OCI-LY7 (cell line): ENCODE results near the gene STAG3. TPM values are rescaled to one million over a fixed set of nuclear protein-coding genes. Genes with fewer than 3 reads are reported as not detected.
"Not testable (repeated sequence)": the region's sequence is repeated elsewhere in the genome, so short reads cannot be mapped to it uniquely, and the experiment has no call there.

Experiments
- BruUV-seq: library from RNA; stranded (reverse); fragments of 400-500 nt; replicated peaks from 2 replicates; lab custom pipeline; 2021; lab: Mats Ljungman, UMichigan
- CTCF ChIA-PET: fragments of 300-600 bp; sonication (Branson Sonifier 250); formaldehyde crosslinking; loops from one replicate; lab custom pipeline; 2022; ENCODE audit warnings: antibody characterized with exemption; ENCODE audit not compliant: unreplicated experiment; lab: Charles Lee
- POLR2A ChIA-PET: fragments of 300-600 bp; sonication (Branson Sonifier 250); formaldehyde crosslinking; loops from one replicate; lab custom pipeline; 2022; ENCODE audit warnings: antibody characterized with exemption; lab: Charles Lee
- DNase-seq: peaks from one replicate; pipeline ENCODE4 v3.0.0-alpha.2; 2015; ENCODE audit warnings: low spot score
- H2AFZ ChIP-seq: fragments of 200-600 bp; sonication (generic), shearing (Covaris generic); 2 replicates; pipeline ENCODE4 v1.6.1; 2014; ENCODE audit warnings: mild to moderate bottlenecking, antibody characterized with exemption, low read length, moderate library complexity
- H3K27ac ChIP-seq: fragments of 200-600 bp; sonication (generic); 2 replicates; pipeline ENCODE4 v1.5.1; 2014; ENCODE audit warnings: mixed run types, low read depth, mild to moderate bottlenecking, moderate library complexity, low read length, inconsistent platforms; ENCODE audit not compliant: poor library complexity, severe bottlenecking
- H3K36me3 ChIP-seq: fragments of 200-600 bp; sonication (generic); 2 replicates; pipeline ENCODE4 v1.6.1; 2014; ENCODE audit warnings: mild to moderate bottlenecking, antibody characterized with exemption, low read length, moderate library complexity, mixed read lengths; ENCODE audit not compliant: insufficient read depth
- H3K4me1 ChIP-seq: fragments of 200-600 bp; sonication (generic); 2 replicates; pipeline ENCODE4 v1.5.1; 2014; ENCODE audit warnings: mild to moderate bottlenecking, low read length; ENCODE audit not compliant: insufficient read depth, poor library complexity, severe bottlenecking
- H3K4me2 ChIP-seq: fragments of 200-600 bp; sonication (generic); 2 replicates; pipeline ENCODE4 v1.6.1; 2014; ENCODE audit warnings: mild to moderate bottlenecking, low read length
- H3K4me3 ChIP-seq: fragments of 200-600 bp; sonication (generic); 2 replicates; pipeline ENCODE4 v1.5.1; 2014; ENCODE audit warnings: mild to moderate bottlenecking, low read depth, low read length; ENCODE audit not compliant: poor library complexity, severe bottlenecking
- H3K79me2 ChIP-seq: fragments of 200-600 bp; sonication (generic); 2 replicates; pipeline ENCODE4 v1.6.1; 2016; ENCODE audit warnings: low read depth, mild to moderate bottlenecking, low read length, moderate library complexity, mixed read lengths; ENCODE audit not compliant: insufficient read depth
- H3K9me2 ChIP-seq: fragments of 200-600 bp; sonication (generic); 2 replicates; pipeline ENCODE4 v1.6.1; 2016; ENCODE audit warnings: mild to moderate bottlenecking, low read length, mixed read lengths; ENCODE audit not compliant: insufficient read depth
- H3K9me3 ChIP-seq: fragments of 200-600 bp; sonication (generic); 2 replicates; pipeline ENCODE4 v1.6.1; 2014; ENCODE audit warnings: mild to moderate bottlenecking, mixed run types, low read length, mixed read lengths
- H4K20me1 ChIP-seq: fragments of 200-600 bp; sonication (generic); 2 replicates; pipeline ENCODE4 v1.6.1; 2014; ENCODE audit warnings: mild to moderate bottlenecking, antibody characterized with exemption, low read length, moderate library complexity, mixed read lengths; ENCODE audit not compliant: insufficient read depth
- CTCF ChIP-seq: fragments of 200-600 bp; sonication (generic); conservative IDR thresholded peaks from 2 replicates; pipeline ENCODE4 v1.5.1; 2014; ENCODE audit warnings: mild to moderate bottlenecking, antibody characterized with exemption, low read length, moderate library complexity, mixed read lengths
- EZH2phosphoT487 ChIP-seq: fragments of 200-600 bp; sonication (generic); IDR thresholded peaks from 2 replicates; pipeline ENCODE4 v1.6.1; 2018; ENCODE audit warnings: low read depth, borderline replicate concordance, mild to moderate bottlenecking, mixed run types, antibody characterized with exemption, low read length, moderate library complexity, mixed read lengths
- intact Hi-C: fragments of 100-400 bp; cut with micrococcal nuclease; formaldehyde crosslinking; loops from one replicate; pipeline ENCODE4 v1.10.0; 2022; ENCODE audit not compliant: unreplicated experiment
- total RNA-seq, 2 experiments: library from RNA; depleted of rRNA in 1 of 2; stranded (reverse); fragments of >200 nt in 1 of 2; shearing (Covaris generic) in 1 of 2; gene quantifications; 2 replicates each; pipeline ENCODE4 v1.2.3, GENCODE V29; 2014 to 2022

Gene STAG3
- total RNA-seq, 2 experiments from 2014 or later = 70.2 to 82.8 TPM

GRCh38 chr7:100247152-100247757 lies 69.5 kb downstream of the STAG3 start:
- no peak for DNase-seq
- no peak for TF ChIP-seq CTCF
- no peak for TF ChIP-seq EZH2phosphoT487
- BruUV-seq = no TSS peak
- CTCF ChIA-PET = no interaction called here
- Histone ChIP-seq H2AFZ (no peak overlapping the region), H3K4me3 (no peak overlapping the region), H4K20me1 (no peaks in the 10 kb centered on the region), H3K9me2 (no peaks in the 10 kb centered on the region), H3K27ac (no peak overlapping the region), H3K4me2 (no peak overlapping the region), H3K4me1 (peaks cover 8% of the 10 kb centered on the region), H3K9me3 (no peaks in the 10 kb centered on the region), H3K79me2 (no peaks in the 10 kb centered on the region), H3K36me3 (no peaks in the 10 kb centered on the region)
- POLR2A ChIA-PET = interaction anchor here (0.6 kb wide), 1 partner anchor 87 kb away, joined by 4 read pairs; no protein-coding TSS in a partner anchor
- intact Hi-C loops = no loop called here

GRCh38 chr7:100248483-100248882 lies 70.8 kb downstream of the STAG3 start:
- no peak overlapping the region for H3K4me2 ChIP-seq
- TF ChIP-seq EZH2phosphoT487 (no peak), CTCF (no peak)
- H3K9me2 ChIP-seq = no peaks in the 10 kb centered on the region
- intact Hi-C loops = no loop called here
- no peaks in the 10 kb centered on the region for H4K20me1 ChIP-seq
- no peaks in the 10 kb centered on the region for H3K79me2 ChIP-seq
- ChIA-PET POLR2A (no interaction called here), CTCF (no interaction called here)
- H3K27ac ChIP-seq = no peak overlapping the region
- H3K4me3 ChIP-seq = no peak overlapping the region
- no peaks in the 10 kb centered on the region for H3K9me3 ChIP-seq
- no peaks in the 10 kb centered on the region for H3K36me3 ChIP-seq
- H2AFZ ChIP-seq = no peak overlapping the region
- no peak for DNase-seq
- peaks cover 5% of the 10 kb centered on the region for H3K4me1 ChIP-seq
- no TSS peak for BruUV-seq

GRCh38 chr7:100257017-100257416 lies 79.3 kb downstream of the STAG3 start:
- no peak for DNase-seq
- no peak overlapping the region for H3K4me3 ChIP-seq
- intact Hi-C loops = no loop called here
- no peaks in the 10 kb centered on the region for H4K20me1 ChIP-seq
- H3K79me2 ChIP-seq = no peaks in the 10 kb centered on the region
- H3K4me1 ChIP-seq = no peaks in the 10 kb centered on the region
- ChIA-PET POLR2A (no interaction called here), CTCF (no interaction called here)
- H3K27ac ChIP-seq = no peak overlapping the region
- no peaks in the 10 kb centered on the region for H3K36me3 ChIP-seq
- no peaks in the 10 kb centered on the region for H3K9me2 ChIP-seq
- H3K4me2 ChIP-seq = no peak overlapping the region
- no peaks in the 10 kb centered on the region for H3K9me3 ChIP-seq
- BruUV-seq = no TSS peak
- H2AFZ ChIP-seq = no peak overlapping the region
- no peak for TF ChIP-seq EZH2phosphoT487
- TF ChIP-seq CTCF = no peak

DNA sequence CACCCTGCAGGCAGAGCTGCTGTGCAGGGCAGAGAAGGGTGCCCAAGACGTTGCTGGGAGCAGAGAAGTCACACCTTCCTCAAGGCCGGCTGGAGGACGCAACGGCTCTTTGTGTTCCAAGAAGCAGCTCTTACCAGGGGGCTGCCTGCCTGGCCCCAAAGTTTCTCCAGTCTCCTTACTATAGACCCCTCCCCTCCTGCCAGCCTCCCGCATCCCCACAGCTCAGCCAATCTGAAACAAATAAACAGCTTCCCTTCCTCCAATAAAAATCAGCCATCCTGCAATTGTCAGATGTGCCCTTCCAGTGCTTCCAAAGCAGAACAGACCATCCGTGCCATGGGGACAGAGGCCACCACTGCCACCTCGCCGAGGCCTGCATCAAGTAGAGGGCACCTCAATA lies 82.3 kb downstream of the STAG3 start:
- H3K36me3 ChIP-seq, intact Hi-C loops, H2AFZ ChIP-seq, H3K4me2 ChIP-seq, H3K79me2 ChIP-seq, H3K9me2 ChIP-seq, DNase-seq, H3K9me3 ChIP-seq, H3K27ac ChIP-seq, H4K20me1 ChIP-seq, BruUV-seq, H3K4me1 ChIP-seq, H3K4me3 ChIP-seq, CTCF ChIA-PET, POLR2A ChIA-PET: not testable (repeated sequence)
